SK-N-SH treated with all-trans-retinoic acid at 6 μM for 48 hours (cell line): Measurements from ENCODE around the gene STRC.

ENCODE experiments used
- BACH2 ChIP-seq: fragments of 250-450 bp; sonication (Bioruptor Pico); IDR thresholded peaks from 2 replicates; pipeline ENCODE4 v1.9.0; 2021; ENCODE audit warnings: mild to moderate bottlenecking, borderline replicate concordance
- ESRRG ChIP-seq: fragments of 250-450 bp; sonication (Bioruptor Pico); IDR thresholded peaks from 2 replicates; pipeline ENCODE4 v1.6.1; 2021; ENCODE audit warnings: mild to moderate bottlenecking
- ISL1 ChIP-seq: fragments of 250-450 bp; sonication (Bioruptor Pico); IDR thresholded peaks from 2 replicates; pipeline ENCODE4 v2.1.2; 2022; ENCODE audit warnings: mild to moderate bottlenecking, moderate library complexity
- OSR1 ChIP-seq: fragments of 250-450 bp; sonication (Bioruptor Pico); IDR thresholded peaks from 2 replicates; pipeline ENCODE4 v1.8.0; 2022; ENCODE audit warnings: moderate library complexity, mild to moderate bottlenecking, inconsistent platforms
- RARB ChIP-seq: fragments of 250-450 bp; sonication (Bioruptor Pico); IDR thresholded peaks from 2 replicates; pipeline ENCODE4 v1.8.0; 2021; ENCODE audit warnings: mild to moderate bottlenecking, moderate library complexity
- SNAI2 ChIP-seq: fragments of 250-450 bp; sonication (Bioruptor Pico); IDR thresholded peaks from 2 replicates; pipeline ENCODE4 v1.5.0; 2020; ENCODE audit warnings: mild to moderate bottlenecking, moderate library complexity
- ZFP3 ChIP-seq: fragments of 250-450 bp; sonication (Bioruptor Pico); IDR thresholded peaks from 2 replicates; pipeline ENCODE4 v1.5.0; 2020; ENCODE audit warnings: mild to moderate bottlenecking, moderate library complexity
- TF ChIP-seq, protein P1 (sequence below): fragments of 250-450 bp; sonication (Bioruptor Pico); IDR thresholded peaks from 2 replicates; pipeline ENCODE4 v1.5.0; 2020; ENCODE audit warnings: mild to moderate bottlenecking, moderate library complexity
- TF ChIP-seq, protein P2 (sequence below): fragments of 250-450 bp; sonication (Bioruptor Pico); IDR thresholded peaks from 2 replicates; pipeline ENCODE4 v1.5.1; 2020; ENCODE audit warnings: low read depth, mild to moderate bottlenecking, moderate library complexity
- TF ChIP-seq, protein P3 (sequence below): fragments of 250-450 bp; sonication (Bioruptor Pico); IDR thresholded peaks from 2 replicates; pipeline ENCODE4 v1.8.0; 2020; ENCODE audit warnings: mild to moderate bottlenecking, moderate library complexity, borderline replicate concordance
- TF ChIP-seq, protein P4 (sequence below): fragments of 250-450 bp; sonication (Bioruptor Pico); IDR thresholded peaks from 2 replicates; pipeline ENCODE4 v1.8.0; 2021; ENCODE audit warnings: low read depth, mild to moderate bottlenecking, moderate library complexity, borderline replicate concordance

DNA sequence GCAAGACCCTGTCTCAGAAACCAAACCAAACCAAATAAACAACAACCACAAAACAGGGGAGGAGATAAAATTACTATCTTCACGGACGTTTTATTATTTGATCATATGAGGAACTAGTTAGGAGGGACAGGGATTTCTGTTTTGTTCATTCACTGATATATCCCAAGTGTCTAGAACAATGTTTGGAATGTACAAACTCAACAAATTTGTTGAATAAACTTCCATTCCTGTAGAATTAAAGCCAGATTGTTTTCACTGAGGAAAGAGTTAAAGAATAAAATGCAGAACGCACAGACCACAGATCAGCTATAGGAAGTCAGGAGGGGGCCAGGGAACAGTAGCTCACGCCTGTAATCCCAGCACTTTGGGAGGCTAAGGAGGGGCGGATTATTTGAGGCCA, 6.5 kb upstream of the STRC start:
- TF ChIP-seq, protein P1, sequence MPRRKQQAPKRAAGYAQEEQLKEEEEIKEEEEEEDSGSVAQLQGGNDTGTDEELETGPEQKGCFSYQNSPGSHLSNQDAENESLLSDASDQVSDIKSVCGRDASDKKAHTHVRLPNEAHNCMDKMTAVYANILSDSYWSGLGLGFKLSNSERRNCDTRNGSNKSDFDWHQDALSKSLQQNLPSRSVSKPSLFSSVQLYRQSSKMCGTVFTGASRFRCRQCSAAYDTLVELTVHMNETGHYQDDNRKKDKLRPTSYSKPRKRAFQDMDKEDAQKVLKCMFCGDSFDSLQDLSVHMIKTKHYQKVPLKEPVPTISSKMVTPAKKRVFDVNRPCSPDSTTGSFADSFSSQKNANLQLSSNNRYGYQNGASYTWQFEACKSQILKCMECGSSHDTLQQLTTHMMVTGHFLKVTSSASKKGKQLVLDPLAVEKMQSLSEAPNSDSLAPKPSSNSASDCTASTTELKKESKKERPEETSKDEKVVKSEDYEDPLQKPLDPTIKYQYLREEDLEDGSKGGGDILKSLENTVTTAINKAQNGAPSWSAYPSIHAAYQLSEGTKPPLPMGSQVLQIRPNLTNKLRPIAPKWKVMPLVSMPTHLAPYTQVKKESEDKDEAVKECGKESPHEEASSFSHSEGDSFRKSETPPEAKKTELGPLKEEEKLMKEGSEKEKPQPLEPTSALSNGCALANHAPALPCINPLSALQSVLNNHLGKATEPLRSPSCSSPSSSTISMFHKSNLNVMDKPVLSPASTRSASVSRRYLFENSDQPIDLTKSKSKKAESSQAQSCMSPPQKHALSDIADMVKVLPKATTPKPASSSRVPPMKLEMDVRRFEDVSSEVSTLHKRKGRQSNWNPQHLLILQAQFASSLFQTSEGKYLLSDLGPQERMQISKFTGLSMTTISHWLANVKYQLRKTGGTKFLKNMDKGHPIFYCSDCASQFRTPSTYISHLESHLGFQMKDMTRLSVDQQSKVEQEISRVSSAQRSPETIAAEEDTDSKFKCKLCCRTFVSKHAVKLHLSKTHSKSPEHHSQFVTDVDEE (CRISPR knock-in tag): no peak
- TF ChIP-seq, protein P2, sequence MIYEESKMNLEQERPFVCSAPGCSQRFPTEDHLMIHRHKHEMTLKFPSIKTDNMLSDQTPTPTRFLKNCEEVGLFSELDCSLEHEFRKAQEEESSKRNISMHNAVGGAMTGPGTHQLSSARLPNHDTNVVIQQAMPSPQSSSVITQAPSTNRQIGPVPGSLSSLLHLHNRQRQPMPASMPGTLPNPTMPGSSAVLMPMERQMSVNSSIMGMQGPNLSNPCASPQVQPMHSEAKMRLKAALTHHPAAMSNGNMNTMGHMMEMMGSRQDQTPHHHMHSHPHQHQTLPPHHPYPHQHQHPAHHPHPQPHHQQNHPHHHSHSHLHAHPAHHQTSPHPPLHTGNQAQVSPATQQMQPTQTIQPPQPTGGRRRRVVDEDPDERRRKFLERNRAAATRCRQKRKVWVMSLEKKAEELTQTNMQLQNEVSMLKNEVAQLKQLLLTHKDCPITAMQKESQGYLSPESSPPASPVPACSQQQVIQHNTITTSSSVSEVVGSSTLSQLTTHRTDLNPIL (CRISPR knock-in tag): no peak
- TF ChIP-seq RARB (CRISPR knock-in tag) (no peak), SNAI2 (CRISPR knock-in tag) (no peak), OSR1 (CRISPR knock-in tag) (no peak), ZFP3 (CRISPR knock-in tag) (no peak), ISL1 (CRISPR knock-in tag) (no peak), ESRRG (CRISPR knock-in tag) (no peak), BACH2 (CRISPR knock-in tag) (no peak)
- TF ChIP-seq, protein P3, sequence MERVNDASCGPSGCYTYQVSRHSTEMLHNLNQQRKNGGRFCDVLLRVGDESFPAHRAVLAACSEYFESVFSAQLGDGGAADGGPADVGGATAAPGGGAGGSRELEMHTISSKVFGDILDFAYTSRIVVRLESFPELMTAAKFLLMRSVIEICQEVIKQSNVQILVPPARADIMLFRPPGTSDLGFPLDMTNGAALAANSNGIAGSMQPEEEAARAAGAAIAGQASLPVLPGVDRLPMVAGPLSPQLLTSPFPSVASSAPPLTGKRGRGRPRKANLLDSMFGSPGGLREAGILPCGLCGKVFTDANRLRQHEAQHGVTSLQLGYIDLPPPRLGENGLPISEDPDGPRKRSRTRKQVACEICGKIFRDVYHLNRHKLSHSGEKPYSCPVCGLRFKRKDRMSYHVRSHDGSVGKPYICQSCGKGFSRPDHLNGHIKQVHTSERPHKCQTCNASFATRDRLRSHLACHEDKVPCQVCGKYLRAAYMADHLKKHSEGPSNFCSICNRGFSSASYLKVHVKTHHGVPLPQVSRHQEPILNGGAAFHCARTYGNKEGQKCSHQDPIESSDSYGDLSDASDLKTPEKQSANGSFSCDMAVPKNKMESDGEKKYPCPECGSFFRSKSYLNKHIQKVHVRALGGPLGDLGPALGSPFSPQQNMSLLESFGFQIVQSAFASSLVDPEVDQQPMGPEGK (CRISPR knock-in tag): no peak
- TF ChIP-seq, protein P4, sequence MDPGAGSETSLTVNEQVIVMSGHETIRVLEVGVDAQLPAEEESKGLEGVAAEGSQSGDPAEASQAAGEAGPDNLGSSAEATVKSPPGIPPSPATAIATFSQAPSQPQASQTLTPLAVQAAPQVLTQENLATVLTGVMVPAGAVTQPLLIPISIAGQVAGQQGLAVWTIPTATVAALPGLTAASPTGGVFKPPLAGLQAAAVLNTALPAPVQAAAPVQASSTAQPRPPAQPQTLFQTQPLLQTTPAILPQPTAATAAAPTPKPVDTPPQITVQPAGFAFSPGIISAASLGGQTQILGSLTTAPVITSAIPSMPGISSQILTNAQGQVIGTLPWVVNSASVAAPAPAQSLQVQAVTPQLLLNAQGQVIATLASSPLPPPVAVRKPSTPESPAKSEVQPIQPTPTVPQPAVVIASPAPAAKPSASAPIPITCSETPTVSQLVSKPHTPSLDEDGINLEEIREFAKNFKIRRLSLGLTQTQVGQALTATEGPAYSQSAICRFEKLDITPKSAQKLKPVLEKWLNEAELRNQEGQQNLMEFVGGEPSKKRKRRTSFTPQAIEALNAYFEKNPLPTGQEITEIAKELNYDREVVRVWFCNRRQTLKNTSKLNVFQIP (CRISPR knock-in tag): no peak
